Measurements from ENCODE around the gene AASDH. TPM values are rescaled to one million over a fixed set of nuclear protein-coding genes. Genes with fewer than 3 reads are reported as not detected.
A peak's percentile ranks its signal among the peaks of the same experiment; 100 is the strongest.

Gene AASDH
- total and polyA plus RNA-seq, 5 donors from 2014 or later: 12.3 to 25.3 (median 19.2) TPM

- Histone ChIP-seq H3K4me3 (ENCODE audit: low read depth, low read length) (no peak overlapping the region), H3K36me3 (ENCODE audit: control insufficient read depth, insufficient read depth, low read length) (peaks cover 22% of the 10 kb centered on the region), H3K9me3 (ENCODE audit: control insufficient read depth in 2 of 2, low read length in 2 of 2) (no peaks in the 10 kb centered on the region), H3K4me1 (ENCODE audit: control insufficient read depth, insufficient read depth, low read length, poor library complexity, severe bottlenecking) (no peaks in the 10 kb centered on the region), H3K27me3 (ENCODE audit: control insufficient read depth, insufficient read depth, low read length) (no peaks in the 10 kb centered on the region), H3K27ac (ENCODE audit: insufficient read depth, low read length, poor library complexity, severe bottlenecking) (no peak overlapping the region)
- no peak for DNase-seq
- Mint-ChIP-seq H3K27me3 (no peaks in the 10 kb centered on the region), H3K27ac (no peak overlapping the region), H3K36me3 (peaks cover 21% of the 10 kb centered on the region), H3K4me1 (no peaks in the 10 kb centered on the region), H3K4me3 (no peak overlapping the region), H3K9me3 (no peaks in the 10 kb centered on the region)
- ATAC-seq (ENCODE audit: low read depth in 2 of 2): no peak
Measured at GRCh38 chr4:56356650-56357049, 30.6 kb downstream of the AASDH start.

GRCh38 chr4:56348576-56348975 is 38.7 kb downstream of the AASDH start:
- Histone ChIP-seq H3K9me3 (ENCODE audit: control insufficient read depth in 2 of 2, low read length in 2 of 2) (no peaks in the 10 kb centered on the region), H3K27me3 (ENCODE audit: control insufficient read depth, insufficient read depth, low read length) (no peaks in the 10 kb centered on the region), H3K27ac (ENCODE audit: insufficient read depth, low read length, poor library complexity, severe bottlenecking) (no peak overlapping the region), H3K4me1 (ENCODE audit: control insufficient read depth, insufficient read depth, low read length, poor library complexity, severe bottlenecking) (no peaks in the 10 kb centered on the region), H3K36me3 (ENCODE audit: control insufficient read depth, insufficient read depth, low read length) (peaks cover 17% of the 10 kb centered on the region), H3K4me3 (ENCODE audit: low read depth, low read length) (no peak overlapping the region)
- H3K27ac Mint-ChIP-seq: peak overlapping the region in 1 of 3 donors; percentile 26
- peaks cover 0 to 7% (median 3%) of the 10 kb centered on the region in 4 donors for H3K4me1 Mint-ChIP-seq
- no peak overlapping the region for H3K4me3 Mint-ChIP-seq
- H3K36me3 Mint-ChIP-seq: peaks cover 17% of the 10 kb centered on the region
- H3K27me3 Mint-ChIP-seq: no peaks in the 10 kb centered on the region
- ATAC-seq (ENCODE audit: low read depth in 2 of 2) (no peak), DNase-seq (no peak)
- H3K9me3 Mint-ChIP-seq: no peaks in the 10 kb centered on the region

- H3K27me3 Mint-ChIP-seq: no peaks in the 10 kb centered on the region
- no peak for DNase-seq
- H3K4me3 Mint-ChIP-seq: no peak overlapping the region
- ATAC-seq (ENCODE audit: low read depth in 2 of 2): no peak
- no peak overlapping the region for H3K27ac ChIP-seq (ENCODE audit: insufficient read depth, low read length, poor library complexity, severe bottlenecking)
- no peak overlapping the region for H3K27ac Mint-ChIP-seq
- no peaks in the 10 kb centered on the region for H3K9me3 ChIP-seq (ENCODE audit: control insufficient read depth in 2 of 2, low read length in 2 of 2)
- H3K27me3 ChIP-seq (ENCODE audit: control insufficient read depth, insufficient read depth, low read length): no peaks in the 10 kb centered on the region
- no peaks in the 10 kb centered on the region for H3K9me3 Mint-ChIP-seq
- no peaks in the 10 kb centered on the region for H3K4me1 ChIP-seq (ENCODE audit: control insufficient read depth, insufficient read depth, low read length, poor library complexity, severe bottlenecking)
- H3K4me1 Mint-ChIP-seq: peaks cover 0 to 9% (median 7%) of the 10 kb centered on the region in 4 donors
- H3K36me3 ChIP-seq (ENCODE audit: control insufficient read depth, insufficient read depth, low read length): peaks cover 9% of the 10 kb centered on the region
- H3K4me3 ChIP-seq (ENCODE audit: low read depth, low read length): no peak overlapping the region
- peaks cover 20% of the 10 kb centered on the region for H3K36me3 Mint-ChIP-seq
Measured at GRCh38 chr4:56345458-56345857, 41.8 kb downstream of the AASDH start.

- Mint-ChIP-seq H3K27me3 (no peaks in the 10 kb centered on the region), H3K36me3 (peaks cover 11% of the 10 kb centered on the region), H3K27ac (no peak overlapping the region), H3K4me3 (no peak overlapping the region), H3K4me1 (peaks cover 0 to 8% (median 4%) of the 10 kb centered on the region in 4 donors), H3K9me3 (peaks cover 0 to 2% (median 0%) of the 10 kb centered on the region in 7 donors)
- Histone ChIP-seq H3K36me3 (ENCODE audit: control insufficient read depth, insufficient read depth, low read length) (no peaks in the 10 kb centered on the region), H3K4me3 (ENCODE audit: low read depth, low read length) (no peak overlapping the region), H3K9me3 (ENCODE audit: control insufficient read depth in 2 of 2, low read length in 2 of 2) (no peaks in the 10 kb centered on the region), H3K27ac (ENCODE audit: insufficient read depth, low read length, poor library complexity, severe bottlenecking) (no peak overlapping the region), H3K27me3 (ENCODE audit: control insufficient read depth, insufficient read depth, low read length) (no peaks in the 10 kb centered on the region), H3K4me1 (ENCODE audit: control insufficient read depth, insufficient read depth, low read length, poor library complexity, severe bottlenecking) (no peaks in the 10 kb centered on the region)
- DNase-seq (no peak), ATAC-seq (ENCODE audit: low read depth in 2 of 2) (no peak)
Measured at GRCh38 chr4:56342746-56343145, 44.5 kb downstream of the AASDH start.

- ATAC-seq (ENCODE audit: low read depth in 2 of 2) (no peak), DNase-seq (no peak)
- H3K9me3 ChIP-seq (ENCODE audit: control insufficient read depth in 2 of 2, low read length in 2 of 2): no peaks in the 10 kb centered on the region
- H3K27ac Mint-ChIP-seq: no peak overlapping the region
- H3K4me3 Mint-ChIP-seq: no peak overlapping the region
- no peaks in the 10 kb centered on the region for H3K27me3 Mint-ChIP-seq
- no peaks in the 10 kb centered on the region for H3K4me1 ChIP-seq (ENCODE audit: control insufficient read depth, insufficient read depth, low read length, poor library complexity, severe bottlenecking)
- H3K4me3 ChIP-seq (ENCODE audit: low read depth, low read length): no peak overlapping the region
- peaks cover 0 to 4% (median 2%) of the 10 kb centered on the region in 7 donors for H3K9me3 Mint-ChIP-seq
- no peaks in the 10 kb centered on the region for H3K27me3 ChIP-seq (ENCODE audit: control insufficient read depth, insufficient read depth, low read length)
- H3K27ac ChIP-seq (ENCODE audit: insufficient read depth, low read length, poor library complexity, severe bottlenecking): no peak overlapping the region
- H3K4me1 Mint-ChIP-seq: no peaks in the 10 kb centered on the region
- H3K36me3 ChIP-seq (ENCODE audit: control insufficient read depth, insufficient read depth, low read length): no peaks in the 10 kb centered on the region
- no peaks in the 10 kb centered on the region for H3K36me3 Mint-ChIP-seq
Measured at GRCh38 chr4:56330691-56331090, 56.6 kb downstream of the AASDH start.

- H3K36me3 ChIP-seq (ENCODE audit: control insufficient read depth, insufficient read depth, low read length): no peaks in the 10 kb centered on the region
- Mint-ChIP-seq H3K4me1 (no peaks in the 10 kb centered on the region), H3K36me3 (no peaks in the 10 kb centered on the region), H3K27me3 (peaks cover 4% of the 10 kb centered on the region), H3K9me3 (peaks cover 0 to 1% (median 0%) of the 10 kb centered on the region in 7 donors), H3K27ac (no peak overlapping the region), H3K4me3 (no peak overlapping the region)
- no peak overlapping the region for H3K27ac ChIP-seq (ENCODE audit: insufficient read depth, low read length, poor library complexity, severe bottlenecking)
- no peak for DNase-seq
- H3K4me3 ChIP-seq (ENCODE audit: low read depth, low read length): no peak overlapping the region
- H3K4me1 ChIP-seq (ENCODE audit: control insufficient read depth, insufficient read depth, low read length, poor library complexity, severe bottlenecking): no peaks in the 10 kb centered on the region
- ATAC-seq (ENCODE audit: low read depth in 2 of 2): no peak
- peaks cover 4% of the 10 kb centered on the region for H3K27me3 ChIP-seq (ENCODE audit: control insufficient read depth, insufficient read depth, low read length)
- H3K9me3 ChIP-seq (ENCODE audit: control insufficient read depth in 2 of 2, low read length in 2 of 2): no peaks in the 10 kb centered on the region
Measured at GRCh38 chr4:56326363-56326762, 60.9 kb downstream of the AASDH start.

- Histone ChIP-seq H3K36me3 (ENCODE audit: control insufficient read depth, insufficient read depth, low read length) (no peaks in the 10 kb centered on the region), H3K4me3 (ENCODE audit: low read depth, low read length) (no peak overlapping the region), H3K9me3 (ENCODE audit: control insufficient read depth in 2 of 2, low read length in 2 of 2) (no peaks in the 10 kb centered on the region), H3K27me3 (ENCODE audit: control insufficient read depth, insufficient read depth, low read length) (peaks cover 4% of the 10 kb centered on the region), H3K4me1 (ENCODE audit: control insufficient read depth, insufficient read depth, low read length, poor library complexity, severe bottlenecking) (no peaks in the 10 kb centered on the region), H3K27ac (ENCODE audit: insufficient read depth, low read length, poor library complexity, severe bottlenecking) (no peak overlapping the region)
- Mint-ChIP-seq H3K9me3 (peaks cover 0 to 1% (median 0%) of the 10 kb centered on the region in 7 donors), H3K27ac (no peak overlapping the region), H3K4me1 (no peaks in the 10 kb centered on the region), H3K27me3 (peaks cover 5% of the 10 kb centered on the region), H3K36me3 (no peaks in the 10 kb centered on the region), H3K4me3 (no peak overlapping the region)
- DNase-seq (no peak), ATAC-seq (ENCODE audit: low read depth in 2 of 2) (no peak)
Measured at GRCh38 chr4:56324011-56324610, 63.2 kb downstream of the AASDH start.

GRCh38 chr4:56323327-56323726 is 64.0 kb downstream of the AASDH start:
- no peak overlapping the region for H3K4me3 Mint-ChIP-seq
- peaks cover 4% of the 10 kb centered on the region for H3K27me3 ChIP-seq (ENCODE audit: control insufficient read depth, insufficient read depth, low read length)
- DNase-seq: no peak
- no peaks in the 10 kb centered on the region for H3K4me1 ChIP-seq (ENCODE audit: control insufficient read depth, insufficient read depth, low read length, poor library complexity, severe bottlenecking)
- no peaks in the 10 kb centered on the region for H3K9me3 ChIP-seq (ENCODE audit: control insufficient read depth in 2 of 2, low read length in 2 of 2)
- no peak for ATAC-seq (ENCODE audit: low read depth in 2 of 2)
- H3K4me3 ChIP-seq (ENCODE audit: low read depth, low read length): no peak overlapping the region
- no peak overlapping the region for H3K27ac ChIP-seq (ENCODE audit: insufficient read depth, low read length, poor library complexity, severe bottlenecking)
- H3K36me3 Mint-ChIP-seq: no peaks in the 10 kb centered on the region
- H3K9me3 Mint-ChIP-seq: peaks cover 0 to 1% (median 0%) of the 10 kb centered on the region in 7 donors
- H3K27me3 Mint-ChIP-seq: peaks cover 5% of the 10 kb centered on the region
- no peak overlapping the region for H3K27ac Mint-ChIP-seq
- H3K36me3 ChIP-seq (ENCODE audit: control insufficient read depth, insufficient read depth, low read length): no peaks in the 10 kb centered on the region
- no peaks in the 10 kb centered on the region for H3K4me1 Mint-ChIP-seq
